Measurements from ENCODE around the gene ANKRD12. TPM values are rescaled to one million over a fixed set of nuclear protein-coding genes. Genes with fewer than 3 reads are reported as not detected.
A peak's percentile ranks its signal among the peaks of the same experiment; 100 is the strongest.

ANKRD12 gene
- total and polyA plus RNA-seq, 2 donors (not counting 1 experiment from before 2014, with no cell fraction given), result 8.0 to 183 TPM

GRCh38 chr18:9234528-9234927 lies 97.9 kb downstream of the ANKRD12 start:
- DNase-seq, result no peak
- H3K27me3 ChIP-seq (replicated peaks in 1 of 4; ENCODE audit: control extremely low read depth in 1 of 4, control insufficient read depth in 3 of 4, insufficient read depth in 4 of 4, low read length in 3 of 4), result no peaks in the 10 kb centered on the region
- no peak overlapping the region for H3K9ac ChIP-seq (ENCODE audit: low read length)
- peaks cover 1 to 19% (median 11%) of the 10 kb centered on the region in 3 donors for H3K9me3 ChIP-seq (ENCODE audit: control extremely low read depth in 1 of 3, control insufficient read depth in 2 of 3, insufficient read depth in 1 of 3, low read length in 2 of 3)
- H3K4me3 ChIP-seq (ENCODE audit: control extremely low read depth in 1 of 5, extremely low read depth in 1 of 5, insufficient read depth in 1 of 5, low read depth in 2 of 5, low read length in 4 of 5), result no peak overlapping the region
- peaks cover 32% of the 10 kb centered on the region for H4K20me1 ChIP-seq (ENCODE audit: control insufficient read depth, insufficient read depth, low read length, poor library complexity, severe bottlenecking)
- H3K4me1 ChIP-seq (ENCODE audit: control insufficient read depth in 2 of 2, insufficient read depth in 2 of 2, low read length in 2 of 2), result no peaks in the 10 kb centered on the region
- 100% methylated on average over 3 of the region's 4 CpGs for WGBS (ENCODE audit: insufficient coverage)
- no peak overlapping the region for H3K27ac ChIP-seq (ENCODE audit: low read length in 2 of 2)
- no peak overlapping the region for H3K4me3 Mint-ChIP-seq
- H2AFZ ChIP-seq (ENCODE audit: insufficient read depth, low read depth, low read length, poor library complexity, severe bottlenecking), result no peak overlapping the region
- H3K27ac Mint-ChIP-seq, result no peak overlapping the region
- no peak overlapping the region for H3K4me2 ChIP-seq (replicated peaks; ENCODE audit: low read depth, low read length, poor library complexity, severe bottlenecking)
- no peak for ATAC-seq (ENCODE audit: low read depth)
- no peaks in the 10 kb centered on the region for H3K27me3 Mint-ChIP-seq
- peaks cover 3% of the 10 kb centered on the region for H3K4me1 Mint-ChIP-seq
- TF ChIP-seq, protein P1, sequence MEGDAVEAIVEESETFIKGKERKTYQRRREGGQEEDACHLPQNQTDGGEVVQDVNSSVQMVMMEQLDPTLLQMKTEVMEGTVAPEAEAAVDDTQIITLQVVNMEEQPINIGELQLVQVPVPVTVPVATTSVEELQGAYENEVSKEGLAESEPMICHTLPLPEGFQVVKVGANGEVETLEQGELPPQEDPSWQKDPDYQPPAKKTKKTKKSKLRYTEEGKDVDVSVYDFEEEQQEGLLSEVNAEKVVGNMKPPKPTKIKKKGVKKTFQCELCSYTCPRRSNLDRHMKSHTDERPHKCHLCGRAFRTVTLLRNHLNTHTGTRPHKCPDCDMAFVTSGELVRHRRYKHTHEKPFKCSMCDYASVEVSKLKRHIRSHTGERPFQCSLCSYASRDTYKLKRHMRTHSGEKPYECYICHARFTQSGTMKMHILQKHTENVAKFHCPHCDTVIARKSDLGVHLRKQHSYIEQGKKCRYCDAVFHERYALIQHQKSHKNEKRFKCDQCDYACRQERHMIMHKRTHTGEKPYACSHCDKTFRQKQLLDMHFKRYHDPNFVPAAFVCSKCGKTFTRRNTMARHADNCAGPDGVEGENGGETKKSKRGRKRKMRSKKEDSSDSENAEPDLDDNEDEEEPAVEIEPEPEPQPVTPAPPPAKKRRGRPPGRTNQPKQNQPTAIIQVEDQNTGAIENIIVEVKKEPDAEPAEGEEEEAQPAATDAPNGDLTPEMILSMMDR (IDR thresholded peaks at IDR 0.05), result no peak
- no peak for TF ChIP-seq EZH2 (IDR thresholded peaks at IDR 0.05; ENCODE audit: borderline replicate concordance, insufficient read depth, low read depth, low read length, poor library complexity, severe bottlenecking)
- ChIA-PET POLR2A (no interaction called here), CTCF (no interaction called here)
- H3K79me2 ChIP-seq (ENCODE audit: control insufficient read depth, insufficient read depth, low read length), result peaks cover 13% of the 10 kb centered on the region
- intact Hi-C loops (cut with micrococcal nuclease), result no loop called here
- peaks cover 1 to 72% of the 10 kb centered on the region in 2 experiments for H3K36me3 ChIP-seq (replicated peaks in 1 of 2; ENCODE audit: control extremely low read depth in 1 of 2, control insufficient read depth in 1 of 2, extremely low read depth in 1 of 2, insufficient read depth in 2 of 2, low read length in 1 of 2)
- peaks cover 12% of the 10 kb centered on the region for H3K9me3 Mint-ChIP-seq (ENCODE audit: insufficient read depth)

GRCh38 chr18:9237981-9238380 lies 101.4 kb downstream of the ANKRD12 start:
- Histone ChIP-seq H3K9me3 (ENCODE audit: control extremely low read depth in 1 of 3, control insufficient read depth in 2 of 3, insufficient read depth in 1 of 3, low read length in 2 of 3) (peaks cover 0 to 6% (median 0%) of the 10 kb centered on the region in 3 donors), H3K9ac (ENCODE audit: low read length) (no peak overlapping the region), H3K4me1 (ENCODE audit: control insufficient read depth in 2 of 2, insufficient read depth in 2 of 2, low read length in 2 of 2) (no peaks in the 10 kb centered on the region), H3K27ac (ENCODE audit: low read length in 2 of 2) (no peak overlapping the region), H3K4me2 (replicated peaks; ENCODE audit: low read depth, low read length, poor library complexity, severe bottlenecking) (no peak overlapping the region), H3K36me3 (replicated peaks in 1 of 2; ENCODE audit: control extremely low read depth in 1 of 2, control insufficient read depth in 1 of 2, extremely low read depth in 1 of 2, insufficient read depth in 2 of 2, low read length in 1 of 2) (peaks cover 0 to 70% of the 10 kb centered on the region in 2 experiments), H3K27me3 (replicated peaks in 1 of 4; ENCODE audit: control extremely low read depth in 1 of 4, control insufficient read depth in 3 of 4, insufficient read depth in 4 of 4, low read length in 3 of 4) (no peaks in the 10 kb centered on the region), H4K20me1 (ENCODE audit: control insufficient read depth, insufficient read depth, low read length, poor library complexity, severe bottlenecking) (peaks cover 20% of the 10 kb centered on the region), H3K79me2 (ENCODE audit: control insufficient read depth, insufficient read depth, low read length) (no peaks in the 10 kb centered on the region), H2AFZ (ENCODE audit: insufficient read depth, low read depth, low read length, poor library complexity, severe bottlenecking) (no peak overlapping the region), H3K4me3 (ENCODE audit: control extremely low read depth in 1 of 5, extremely low read depth in 1 of 5, insufficient read depth in 1 of 5, low read depth in 2 of 5, low read length in 4 of 5) (no peak overlapping the region)
- Mint-ChIP-seq H3K27me3 (no peaks in the 10 kb centered on the region), H3K4me3 (no peak overlapping the region), H3K4me1 (peaks cover 5% of the 10 kb centered on the region), H3K27ac (peak overlapping the region; percentile 7), H3K9me3 (ENCODE audit: insufficient read depth) (no peaks in the 10 kb centered on the region)
- no peak for ATAC-seq (ENCODE audit: low read depth)
- TF ChIP-seq, protein P1 (IDR thresholded peaks at IDR 0.05), result no peak
- no peak for TF ChIP-seq EZH2 (IDR thresholded peaks at IDR 0.05; ENCODE audit: borderline replicate concordance, insufficient read depth, low read depth, low read length, poor library complexity, severe bottlenecking)
- DNase-seq, result no peak
- 86% methylated on average over 1 of the region's 2 CpGs for WGBS (ENCODE audit: insufficient coverage)
- intact Hi-C loops (cut with micrococcal nuclease), result no loop called here
- POLR2A ChIA-PET, result no interaction called here
- CTCF ChIA-PET, result no interaction called here

All from B cell (primary cell).